ENCODE measurements around the gene TRIM34. TPM values are rescaled to one million over a fixed set of nuclear protein-coding genes. Genes with fewer than 3 reads are reported as not detected.
"Not testable (repeated sequence)": the region's sequence is repeated elsewhere in the genome, so short reads cannot be mapped to it uniquely, and the experiment has no call there.

The TRIM34 gene
- total RNA-seq, 1 experiment from 2014 or later, result 19.7 TPM

DNA sequence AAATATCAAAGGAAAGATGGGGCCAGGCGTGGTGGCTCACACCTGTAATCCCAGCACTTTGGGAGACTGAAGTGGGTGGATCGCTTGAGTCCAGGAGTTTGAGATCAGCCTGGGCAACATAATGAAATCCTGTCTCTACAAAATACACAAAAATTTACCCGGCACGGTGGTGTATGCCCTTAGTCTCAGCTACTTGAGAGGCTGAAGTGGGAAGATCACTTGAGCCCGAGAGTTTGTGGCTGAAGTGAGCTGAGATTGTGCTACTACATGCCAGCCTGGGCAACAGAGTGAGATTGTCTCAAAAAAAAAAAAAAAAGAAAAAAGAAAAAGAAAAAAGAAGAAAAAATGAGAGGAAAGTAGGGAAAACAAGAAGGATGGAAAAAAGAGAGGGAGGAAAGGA, 32.2 kb upstream of the TRIM34 start:
- no peak overlapping the region for H3K4me3 ChIP-seq (ENCODE audit: low read length)
- H3K4me1 ChIP-seq (ENCODE audit: low read length), result no peaks in the 10 kb centered on the region
- DNase-seq, result no peak
- H3K9me3 ChIP-seq (ENCODE audit: low read length), result no peaks in the 10 kb centered on the region
- H3K9me2 ChIP-seq (replicated peaks; ENCODE audit: insufficient read depth, low read length), result no peaks in the 10 kb centered on the region
- H3K4me2 ChIP-seq (ENCODE audit: low read depth, low read length, poor library complexity, severe bottlenecking), result no peak overlapping the region
- H3K27me3 ChIP-seq (ENCODE audit: low read length), result no peaks in the 10 kb centered on the region
- H3K79me2 ChIP-seq (ENCODE audit: low read length), result no peaks in the 10 kb centered on the region
- H2AFZ ChIP-seq (ENCODE audit: low read length), result no peak overlapping the region
- H3K27ac ChIP-seq (ENCODE audit: low read length), result no peak overlapping the region
- no peak overlapping the region for H3K9ac ChIP-seq (ENCODE audit: low read length)
- H3K36me3 ChIP-seq (ENCODE audit: insufficient read depth, low read length), result no peaks in the 10 kb centered on the region
- no peaks in the 10 kb centered on the region for H4K20me1 ChIP-seq (ENCODE audit: insufficient read depth, low read depth, low read length)

DNA sequence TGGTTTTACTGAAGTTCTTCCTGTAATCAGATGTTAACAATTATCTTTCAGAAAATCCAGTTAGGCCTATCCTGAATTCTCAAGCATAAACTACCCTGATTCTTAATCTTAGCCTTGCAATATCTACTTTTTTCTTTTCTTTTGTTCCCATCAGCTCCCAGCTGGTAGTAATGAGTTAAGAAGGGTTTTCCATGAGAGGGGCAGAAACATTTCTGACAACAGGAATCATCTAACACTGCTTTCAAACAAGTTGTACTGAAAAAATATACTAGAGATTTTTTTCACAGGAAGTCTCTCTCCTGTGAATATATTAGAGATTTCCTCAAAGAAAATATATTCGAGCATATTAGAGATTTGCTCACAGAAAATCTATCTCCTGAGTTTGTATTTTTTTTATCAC, 31.7 kb upstream of the TRIM34 start:
- no peaks in the 10 kb centered on the region for H3K4me1 ChIP-seq (ENCODE audit: low read length)
- no peaks in the 10 kb centered on the region for H3K79me2 ChIP-seq (ENCODE audit: low read length)

DNA sequence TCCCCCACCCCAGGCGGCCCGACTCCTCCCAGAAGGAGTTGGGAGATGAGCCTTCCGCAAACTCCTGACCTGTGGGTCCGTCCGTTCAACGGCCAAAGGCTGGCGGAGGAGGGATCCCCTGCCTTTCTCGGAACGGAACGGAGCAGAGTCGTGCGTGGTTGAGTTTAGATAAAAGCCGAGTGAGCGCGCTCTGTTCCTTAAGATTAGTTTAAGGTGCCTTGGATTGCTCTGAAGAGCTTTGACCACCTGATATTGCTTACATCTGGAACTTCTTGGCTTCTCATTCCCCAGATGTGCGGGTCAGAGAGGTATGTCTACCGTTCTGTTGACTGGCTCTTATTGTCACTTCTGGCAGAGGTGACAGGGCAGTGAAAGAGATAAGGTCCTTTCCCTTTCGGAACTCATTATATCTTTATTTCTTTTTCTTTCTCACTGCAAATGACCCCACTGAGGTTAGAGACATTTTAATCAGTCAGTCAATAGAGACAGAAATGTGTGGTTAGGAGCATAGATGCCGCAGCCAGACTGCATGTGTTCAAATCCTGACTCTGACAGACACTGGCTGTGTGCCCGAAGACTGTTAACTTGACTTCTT, 28.1 kb upstream of the TRIM34 start, which contains the start of gene TRIM6:
Gene TRIM6 (plus strand): TSS at position 31 of the 595 bp plus-strand sequence. CDS start 261 bp downstream, at position 292.
- Histone ChIP-seq H2AFZ (ENCODE audit: low read length) (no peak within 1 kb of the TSS), H3K36me3 (ENCODE audit: insufficient read depth, low read length) (no peaks in the 10 kb centered on the region), H3K4me2 (ENCODE audit: low read depth, low read length, poor library complexity, severe bottlenecking) (no peak within 1 kb of the TSS), H3K27me3 (ENCODE audit: low read length) (no peaks in the 10 kb centered on the region), H4K20me1 (ENCODE audit: insufficient read depth, low read depth, low read length) (no peaks in the 10 kb centered on the region), H3K4me3 (ENCODE audit: low read length) (no peak within 1 kb of the TSS), H3K4me1 (ENCODE audit: low read length) (no peaks in the 10 kb centered on the region), H3K27ac (ENCODE audit: low read length) (no peak within 1 kb of the TSS), H3K9me2 (replicated peaks; ENCODE audit: insufficient read depth, low read length) (no peaks in the 10 kb centered on the region), H3K9ac (ENCODE audit: low read length) (no peak within 1 kb of the TSS), H3K9me3 (ENCODE audit: low read length) (no peaks in the 10 kb centered on the region), H3K79me2 (ENCODE audit: low read length) (no peaks in the 10 kb centered on the region)
- no peak for DNase-seq

More for the DNA sequence above, 31.7 kb upstream of the TRIM34 start:
- Histone ChIP-seq H3K36me3 (ENCODE audit: insufficient read depth, low read length) (no peaks in the 10 kb centered on the region), H3K9ac (ENCODE audit: low read length) (no peak overlapping the region), H4K20me1 (ENCODE audit: insufficient read depth, low read depth, low read length) (no peaks in the 10 kb centered on the region), H3K4me2 (ENCODE audit: low read depth, low read length, poor library complexity, severe bottlenecking) (no peak overlapping the region), H3K4me3 (ENCODE audit: low read length) (no peak overlapping the region), H3K27me3 (ENCODE audit: low read length) (no peaks in the 10 kb centered on the region), H3K9me3 (ENCODE audit: low read length) (no peaks in the 10 kb centered on the region), H3K27ac (ENCODE audit: low read length) (no peak overlapping the region), H2AFZ (ENCODE audit: low read length) (no peak overlapping the region), H3K9me2 (replicated peaks; ENCODE audit: insufficient read depth, low read length) (no peaks in the 10 kb centered on the region)
- DNase-seq, result no peak

DNA sequence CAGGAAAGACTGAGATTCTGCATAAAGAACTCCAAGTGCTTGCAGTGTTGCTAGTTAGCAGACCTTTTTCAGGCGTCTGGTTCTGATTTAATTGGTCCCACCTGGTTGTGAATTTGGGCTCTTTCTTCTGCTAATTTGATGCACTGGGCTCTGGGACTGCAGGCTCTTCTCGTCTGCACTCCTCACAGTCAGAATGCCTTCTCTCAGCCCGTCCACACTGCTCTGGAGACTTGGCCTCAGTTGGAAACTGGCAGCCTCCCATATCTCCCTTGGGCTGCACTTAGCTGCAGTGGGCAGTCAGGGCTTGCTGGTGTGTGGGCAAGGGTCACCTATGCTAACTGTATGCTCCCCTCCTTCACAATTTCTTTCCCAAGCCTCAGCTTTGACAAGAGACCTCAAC, 26.8 kb upstream of the TRIM34 start:
- Histone ChIP-seq H3K4me1 (ENCODE audit: low read length) (no peaks in the 10 kb centered on the region), H3K79me2 (ENCODE audit: low read length) (no peaks in the 10 kb centered on the region), H2AFZ (ENCODE audit: low read length) (no peak overlapping the region), H3K9me3 (ENCODE audit: low read length) (no peaks in the 10 kb centered on the region), H3K9me2 (replicated peaks; ENCODE audit: insufficient read depth, low read length) (no peaks in the 10 kb centered on the region), H3K27me3 (ENCODE audit: low read length) (no peaks in the 10 kb centered on the region), H3K27ac (ENCODE audit: low read length) (no peak overlapping the region), H4K20me1 (ENCODE audit: insufficient read depth, low read depth, low read length) (no peaks in the 10 kb centered on the region), H3K4me2 (ENCODE audit: low read depth, low read length, poor library complexity, severe bottlenecking) (no peak overlapping the region), H3K36me3 (ENCODE audit: insufficient read depth, low read length) (no peaks in the 10 kb centered on the region), H3K9ac (ENCODE audit: low read length) (no peak overlapping the region), H3K4me3 (ENCODE audit: low read length) (no peak overlapping the region)
- DNase-seq, result no peak

DNA sequence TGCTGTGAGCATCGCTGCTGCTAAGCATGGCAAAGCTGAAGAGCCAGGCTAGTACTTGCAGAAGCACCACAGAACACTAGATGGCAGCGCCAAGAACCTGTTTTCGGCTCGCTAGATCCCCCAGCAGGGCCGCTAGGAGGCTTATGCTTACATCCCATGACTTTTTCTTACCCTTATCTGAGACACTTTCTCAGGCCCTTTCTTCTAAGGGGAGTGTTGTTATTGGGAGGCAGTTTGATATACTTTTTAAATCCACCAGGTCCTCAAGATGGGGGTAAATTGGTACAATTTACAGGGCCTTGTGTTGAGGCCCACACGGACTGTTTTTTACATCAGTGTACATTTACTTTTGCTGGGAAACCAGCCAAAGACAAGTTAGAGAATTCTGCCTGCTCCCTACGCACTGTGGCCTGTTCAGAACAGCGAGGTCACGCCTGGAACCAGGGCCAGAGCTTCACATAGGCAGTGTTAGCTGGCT, 24.4 kb upstream of the TRIM34 start:
- Histone ChIP-seq H3K27ac (ENCODE audit: low read length) (no peak overlapping the region), H3K9me2 (replicated peaks; ENCODE audit: insufficient read depth, low read length) (no peaks in the 10 kb centered on the region), H2AFZ (ENCODE audit: low read length) (no peak overlapping the region), H3K36me3 (ENCODE audit: insufficient read depth, low read length) (no peaks in the 10 kb centered on the region), H3K79me2 (ENCODE audit: low read length) (no peaks in the 10 kb centered on the region), H3K4me2 (ENCODE audit: low read depth, low read length, poor library complexity, severe bottlenecking) (no peak overlapping the region), H3K9me3 (ENCODE audit: low read length) (no peaks in the 10 kb centered on the region), H3K9ac (ENCODE audit: low read length) (no peak overlapping the region), H4K20me1 (ENCODE audit: insufficient read depth, low read depth, low read length) (no peaks in the 10 kb centered on the region), H3K4me3 (ENCODE audit: low read length) (no peak overlapping the region), H3K27me3 (ENCODE audit: low read length) (no peaks in the 10 kb centered on the region), H3K4me1 (ENCODE audit: low read length) (no peaks in the 10 kb centered on the region)
- DNase-seq, result peak; percentile 85

DNA sequence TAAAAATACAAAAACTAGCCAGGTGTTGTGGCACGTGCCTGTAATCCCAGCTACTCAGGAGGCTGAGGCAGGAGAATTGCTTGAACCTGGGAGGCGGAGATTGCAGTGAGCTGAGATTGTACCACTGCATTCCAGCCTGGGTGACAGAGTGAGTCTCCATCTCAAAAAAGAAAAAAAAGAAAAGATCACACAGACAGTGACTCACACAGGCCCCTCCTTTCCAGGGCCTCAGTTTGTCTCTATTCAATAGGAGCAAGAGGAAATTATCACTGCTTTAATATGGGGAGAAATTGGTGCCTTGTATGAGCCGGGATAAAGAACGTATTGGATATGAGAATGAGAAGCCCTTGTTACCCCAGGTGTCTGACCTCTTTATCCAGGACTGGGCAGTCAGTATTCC, 22.0 kb upstream of the TRIM34 start:
- H3K9me3 ChIP-seq (ENCODE audit: low read length); DNase-seq; H3K36me3 ChIP-seq (ENCODE audit: insufficient read depth, low read length); H3K4me2 ChIP-seq (ENCODE audit: low read depth, low read length, poor library complexity, severe bottlenecking); H3K9ac ChIP-seq (ENCODE audit: low read length); H3K27me3 ChIP-seq (ENCODE audit: low read length); H3K79me2 ChIP-seq (ENCODE audit: low read length); H3K4me1 ChIP-seq (ENCODE audit: low read length); H3K27ac ChIP-seq (ENCODE audit: low read length); H3K9me2 ChIP-seq (replicated peaks; ENCODE audit: insufficient read depth, low read length); H3K4me3 ChIP-seq (ENCODE audit: low read length); H2AFZ ChIP-seq (ENCODE audit: low read length); H4K20me1 ChIP-seq (ENCODE audit: insufficient read depth, low read depth, low read length): not testable (repeated sequence)

DNA sequence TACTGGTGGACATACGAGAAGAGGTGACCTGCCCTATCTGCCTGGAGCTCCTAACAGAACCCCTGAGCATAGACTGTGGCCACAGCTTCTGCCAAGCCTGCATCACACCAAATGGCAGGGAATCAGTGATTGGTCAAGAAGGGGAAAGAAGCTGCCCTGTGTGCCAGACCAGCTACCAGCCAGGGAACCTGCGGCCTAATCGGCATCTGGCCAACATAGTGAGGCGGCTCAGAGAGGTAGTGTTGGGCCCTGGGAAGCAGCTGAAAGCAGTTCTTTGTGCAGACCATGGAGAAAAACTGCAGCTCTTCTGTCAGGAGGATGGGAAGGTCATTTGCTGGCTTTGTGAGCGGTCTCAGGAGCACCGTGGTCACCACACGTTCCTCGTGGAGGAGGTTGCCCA, 21.5 kb upstream of the TRIM34 start:
- Histone ChIP-seq H3K9ac (ENCODE audit: low read length) (no peak overlapping the region), H3K27me3 (ENCODE audit: low read length) (no peaks in the 10 kb centered on the region), H3K9me3 (ENCODE audit: low read length) (no peaks in the 10 kb centered on the region), H3K4me2 (ENCODE audit: low read depth, low read length, poor library complexity, severe bottlenecking) (no peak overlapping the region), H2AFZ (ENCODE audit: low read length) (no peak overlapping the region), H3K4me1 (ENCODE audit: low read length) (no peaks in the 10 kb centered on the region), H3K4me3 (ENCODE audit: low read length) (no peak overlapping the region), H4K20me1 (ENCODE audit: insufficient read depth, low read depth, low read length) (no peaks in the 10 kb centered on the region), H3K9me2 (replicated peaks; ENCODE audit: insufficient read depth, low read length) (no peaks in the 10 kb centered on the region), H3K27ac (ENCODE audit: low read length) (no peak overlapping the region), H3K36me3 (ENCODE audit: insufficient read depth, low read length) (no peaks in the 10 kb centered on the region), H3K79me2 (ENCODE audit: low read length) (no peaks in the 10 kb centered on the region)
- no peak for DNase-seq

DNA sequence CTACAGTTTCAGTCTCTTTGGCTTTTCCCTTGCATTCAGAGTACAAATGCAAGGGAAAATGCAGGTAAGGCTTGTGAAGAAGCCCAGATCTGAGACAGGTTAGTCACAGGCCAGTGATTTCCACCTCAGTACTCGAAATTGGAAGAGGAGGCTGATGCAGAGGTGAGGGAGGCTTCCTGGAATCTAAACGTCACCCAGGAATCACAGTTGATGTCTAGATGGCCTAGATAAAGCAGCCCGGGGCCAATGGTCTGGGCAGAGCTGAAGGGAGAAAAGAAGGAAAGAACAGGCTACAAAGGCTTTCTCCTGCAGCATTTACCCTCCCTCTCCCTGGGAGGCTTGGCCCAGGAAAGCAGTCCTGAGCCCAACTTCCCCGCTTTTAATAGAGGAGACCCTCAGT, 19.9 kb upstream of the TRIM34 start:
- Histone ChIP-seq H4K20me1 (ENCODE audit: insufficient read depth, low read depth, low read length) (no peaks in the 10 kb centered on the region), H3K27ac (ENCODE audit: low read length) (no peak overlapping the region), H3K4me2 (ENCODE audit: low read depth, low read length, poor library complexity, severe bottlenecking) (no peak overlapping the region), H3K79me2 (ENCODE audit: low read length) (no peaks in the 10 kb centered on the region), H3K9me3 (ENCODE audit: low read length) (no peaks in the 10 kb centered on the region), H2AFZ (ENCODE audit: low read length) (no peak overlapping the region), H3K27me3 (ENCODE audit: low read length) (no peaks in the 10 kb centered on the region), H3K4me3 (ENCODE audit: low read length) (no peak overlapping the region), H3K9ac (ENCODE audit: low read length) (no peak overlapping the region), H3K9me2 (replicated peaks; ENCODE audit: insufficient read depth, low read length) (no peaks in the 10 kb centered on the region), H3K4me1 (ENCODE audit: low read length) (no peaks in the 10 kb centered on the region), H3K36me3 (ENCODE audit: insufficient read depth, low read length) (no peaks in the 10 kb centered on the region)
- DNase-seq, result no peak

Data from Karpas-422 (cell line).